Keratinocyte (primary cell): ENCODE data around the gene CHMP2B. TPM values are rescaled to one million over a fixed set of nuclear protein-coding genes. Genes with fewer than 3 reads are reported as not detected.

Experiments used
- DNase-seq: peaks from one replicate; pipeline ENCODE4 v3.0.0-alpha.2; 2011; ENCODE audit warnings: low read depth, missing footprints, low spot score
- FAIRE-seq: peaks from 2 replicates; lab custom pipeline; 2011; peaks lifted over from hg19 to GRCh38; lab: Jason Lieb, UNC
- H2AFZ ChIP-seq: 2 replicates; pipeline ENCODE4 v1.6.0; 2012; ENCODE audit warnings: low read length, control low read depth, inconsistent platforms; ENCODE audit not compliant: control insufficient read depth
- H3K27ac ChIP-seq: 2 replicates; pipeline ENCODE4 v1.5.1; 2011; ENCODE audit warnings: low read length; ENCODE audit not compliant: control insufficient read depth, insufficient read depth
- H3K27me3 ChIP-seq: 3 replicates; pipeline ENCODE4 v1.6.0; 2011; ENCODE audit warnings: low read length; ENCODE audit not compliant: control insufficient read depth, insufficient read depth; ENCODE audit errors: extremely low read depth
- H3K36me3 ChIP-seq, 2 experiments: 2 replicates in 1 of 2; 3 replicates in 1 of 2; pipeline ENCODE4 v1.5.1; 2011; ENCODE audit warnings: low read length in 2 of 2, mild to moderate bottlenecking in 1 of 2; ENCODE audit not compliant: control insufficient read depth in 2 of 2, insufficient read depth in 2 of 2; ENCODE audit errors: extremely low read depth in 1 of 2
- H3K4me1 ChIP-seq: 3 replicates; pipeline ENCODE4 v1.5.1; 2011; ENCODE audit warnings: low read length; ENCODE audit not compliant: control insufficient read depth, insufficient read depth; ENCODE audit errors: extremely low read depth
- H3K4me2 ChIP-seq: 3 replicates; pipeline ENCODE4 v1.6.0; 2011; ENCODE audit warnings: low read depth, low read length; ENCODE audit not compliant: control insufficient read depth, insufficient read depth; ENCODE audit errors: extremely low read depth
- H3K4me3 ChIP-seq, 3 experiments: fragments of 200-600 bp in 1 of 3; sonication (generic) in 1 of 3; 2 replicates in 2 of 3; 3 replicates in 1 of 3; pipeline ENCODE4 v1.5.1; 2011 to 2016; ENCODE audit warnings: low read length in 3 of 3, mild to moderate bottlenecking in 3 of 3, control low read depth in 2 of 3, inconsistent platforms in 1 of 3, low read depth in 1 of 3, mixed read lengths in 1 of 3, mixed run types in 1 of 3, moderate library complexity in 1 of 3; ENCODE audit not compliant: control insufficient read depth in 2 of 3, insufficient read depth in 2 of 3; ENCODE audit errors: extremely low read depth in 1 of 3
- H3K79me2 ChIP-seq: 2 replicates; pipeline ENCODE4 v1.6.0; 2012; ENCODE audit warnings: low read length; ENCODE audit not compliant: control insufficient read depth, insufficient read depth
- H3K9ac ChIP-seq: 3 replicates; pipeline ENCODE4 v1.6.0; 2011; ENCODE audit warnings: low read length; ENCODE audit not compliant: control insufficient read depth, insufficient read depth; ENCODE audit errors: extremely low read depth
- H3K9me1 ChIP-seq: 3 replicates; pipeline ENCODE4 v1.6.0; 2011; ENCODE audit warnings: low read length; ENCODE audit not compliant: control insufficient read depth, insufficient read depth; ENCODE audit errors: extremely low read depth
- H3K9me3 ChIP-seq: 2 replicates; pipeline ENCODE4 v1.5.1; 2012; ENCODE audit warnings: low read depth, low read length; ENCODE audit not compliant: control insufficient read depth
- H4K20me1 ChIP-seq: 3 replicates; pipeline ENCODE4 v1.6.0; 2011; ENCODE audit warnings: low read length; ENCODE audit not compliant: control insufficient read depth, insufficient read depth; ENCODE audit errors: extremely low read depth
- EZH2 ChIP-seq: IDR thresholded peaks from one replicate; pipeline ENCODE4 v1.6.1; 2012; ENCODE audit warnings: inconsistent platforms, mild to moderate bottlenecking, low read length, moderate library complexity
- dilution Hi-C: fragments of 300-500 bp; cut with MboI; formaldehyde crosslinking; loops from one replicate; pipeline ENCODE4 v1.7.0; 2020; ENCODE audit warnings: low sequenced_read_pairs; ENCODE audit not compliant: extremely low pct_ligation_motif_present
- polyA plus RNA-seq, 5 experiments: library from polyadenylated mRNA; depleted of rRNA in 3 of 5; stranded (reverse) in 3 of 5; stranded (forward) in 1 of 5; unstranded in 1 of 5; fragments of >200 nt; gene quantifications; 1 replicate in 1 of 5; 2 replicates in 3 of 5; 3 replicates in 1 of 5; pipeline versions ENCODE4 v1.2.1 to v1.2.3, GENCODE V29; 2011 to 2012; ENCODE audit warnings: missing spikeins in 2 of 5, low read depth in 1 of 5, low replicate concordance in 1 of 5
- TF ChIP-seq, protein P1 (sequence below), 3 experiments: IDR thresholded peaks in 1 of 3; conservative IDR thresholded peaks in 1 of 3; optimal IDR thresholded peaks in 1 of 3; 2 replicates in 2 of 3; 3 replicates in 1 of 3; pipeline versions ENCODE3 to v1.5.1; 2011; ENCODE audit warnings: low read length in 3 of 3, mild to moderate bottlenecking in 3 of 3, moderate library complexity in 2 of 3, control low read depth in 1 of 3, inconsistent platforms in 1 of 3; ENCODE audit not compliant: insufficient read depth in 2 of 3; ENCODE audit errors: extremely low read depth in 1 of 3

CHMP2B gene
- polyA plus RNA-seq, 1 donor (not counting 4 experiments of a cell fraction or from before 2014, with no cell fraction given) = 38.2 TPM

DNA sequence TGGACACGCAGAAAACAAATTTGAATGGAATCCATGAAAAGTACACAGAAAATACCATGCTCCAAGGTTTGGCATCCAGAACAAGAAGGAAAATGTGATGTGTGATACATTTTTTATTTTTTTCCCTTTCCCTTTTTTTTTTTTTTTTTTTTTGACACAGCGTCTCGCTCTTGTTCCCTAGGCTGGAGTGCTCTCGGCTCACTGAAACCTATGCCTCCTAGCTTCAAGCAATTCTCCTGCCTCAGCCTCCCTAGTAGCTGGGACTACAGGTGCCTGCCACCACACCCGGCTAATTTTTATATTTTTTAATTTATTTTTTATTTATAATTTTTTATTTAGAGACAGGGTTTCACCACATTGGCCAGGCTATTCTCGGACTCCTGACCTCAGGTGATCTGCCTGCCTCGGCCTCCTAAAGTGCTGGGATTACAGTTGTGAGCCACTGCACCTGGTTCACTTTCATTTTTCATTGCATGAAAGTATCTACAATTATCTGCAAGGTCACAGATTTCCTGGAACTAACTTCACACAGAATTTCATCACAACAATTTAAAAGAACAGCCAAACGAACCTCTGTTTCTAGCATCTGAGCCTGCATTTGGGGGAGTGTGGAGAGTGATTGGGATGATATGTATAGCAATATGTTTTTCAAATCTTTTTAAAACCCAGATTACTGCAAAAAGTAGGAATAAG, 41.0 kb downstream of the CHMP2B start:
- dilution Hi-C loops = no loop called here
- Histone ChIP-seq H2AFZ (no peak overlapping the region), H3K27ac (no peak overlapping the region), H3K36me3 (no peaks in the 10 kb centered on the region), H3K79me2 (no peaks in the 10 kb centered on the region), H3K4me2 (no peak overlapping the region), H3K9ac (no peak overlapping the region), H3K27me3 (no peaks in the 10 kb centered on the region), H3K9me3 (no peaks in the 10 kb centered on the region), H3K4me3 (no peak overlapping the region), H4K20me1 (no peaks in the 10 kb centered on the region), H3K9me1 (no peaks in the 10 kb centered on the region), H3K4me1 (no peaks in the 10 kb centered on the region)
- no peak for DNase-seq
- no peak for FAIRE-seq
- no peak for TF ChIP-seq EZH2
- TF ChIP-seq, protein P1, sequence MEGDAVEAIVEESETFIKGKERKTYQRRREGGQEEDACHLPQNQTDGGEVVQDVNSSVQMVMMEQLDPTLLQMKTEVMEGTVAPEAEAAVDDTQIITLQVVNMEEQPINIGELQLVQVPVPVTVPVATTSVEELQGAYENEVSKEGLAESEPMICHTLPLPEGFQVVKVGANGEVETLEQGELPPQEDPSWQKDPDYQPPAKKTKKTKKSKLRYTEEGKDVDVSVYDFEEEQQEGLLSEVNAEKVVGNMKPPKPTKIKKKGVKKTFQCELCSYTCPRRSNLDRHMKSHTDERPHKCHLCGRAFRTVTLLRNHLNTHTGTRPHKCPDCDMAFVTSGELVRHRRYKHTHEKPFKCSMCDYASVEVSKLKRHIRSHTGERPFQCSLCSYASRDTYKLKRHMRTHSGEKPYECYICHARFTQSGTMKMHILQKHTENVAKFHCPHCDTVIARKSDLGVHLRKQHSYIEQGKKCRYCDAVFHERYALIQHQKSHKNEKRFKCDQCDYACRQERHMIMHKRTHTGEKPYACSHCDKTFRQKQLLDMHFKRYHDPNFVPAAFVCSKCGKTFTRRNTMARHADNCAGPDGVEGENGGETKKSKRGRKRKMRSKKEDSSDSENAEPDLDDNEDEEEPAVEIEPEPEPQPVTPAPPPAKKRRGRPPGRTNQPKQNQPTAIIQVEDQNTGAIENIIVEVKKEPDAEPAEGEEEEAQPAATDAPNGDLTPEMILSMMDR (optimal IDR thresholded peaks at IDR 0.05 in 1 of 3, IDR thresholded peaks at IDR 0.05 in 1 of 3, conservative IDR thresholded peaks at IDR 0.05 in 1 of 3; ENCODE audit: extremely low read depth in 1 of 3, insufficient read depth in 2 of 3, low read length in 3 of 3) = no peak

DNA sequence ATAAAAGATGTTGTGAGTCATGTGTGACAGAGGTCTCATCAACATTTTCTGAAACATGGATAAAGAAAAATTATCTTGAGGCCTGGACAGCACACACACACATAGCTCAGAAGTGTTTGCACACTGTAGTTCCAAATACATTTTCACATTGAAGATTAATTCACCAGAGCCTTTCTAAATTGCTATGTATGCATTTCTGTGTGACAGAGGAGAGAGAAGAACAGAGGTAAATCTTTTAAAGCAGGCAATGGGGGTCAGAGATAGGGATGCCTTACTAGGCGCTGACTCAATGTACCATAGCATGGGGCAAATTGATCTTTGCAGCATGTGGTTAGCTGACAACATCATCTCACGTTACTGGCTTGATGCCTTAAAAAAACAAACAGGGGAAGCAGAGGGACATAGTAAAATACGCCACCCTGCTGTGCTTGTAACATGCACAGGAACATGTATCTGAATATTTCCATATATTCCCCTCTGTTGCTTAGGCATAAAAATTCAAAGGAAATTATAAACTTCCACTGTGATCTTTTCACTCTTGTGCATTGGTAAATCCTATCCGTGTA, 41.6 kb downstream of the CHMP2B start:
- Histone ChIP-seq H3K79me2 (no peaks in the 10 kb centered on the region), H3K36me3 (no peaks in the 10 kb centered on the region), H3K9ac (no peak overlapping the region), H3K9me3 (no peaks in the 10 kb centered on the region), H3K27ac (no peak overlapping the region), H3K9me1 (no peaks in the 10 kb centered on the region), H3K27me3 (no peaks in the 10 kb centered on the region), H4K20me1 (no peaks in the 10 kb centered on the region), H2AFZ (no peak overlapping the region), H3K4me3 (no peak overlapping the region), H3K4me2 (no peak overlapping the region), H3K4me1 (no peaks in the 10 kb centered on the region)
- DNase-seq (no peak), FAIRE-seq (no peak)
- TF ChIP-seq EZH2 = no peak
- TF ChIP-seq, protein P1 (optimal IDR thresholded peaks at IDR 0.05 in 1 of 3, IDR thresholded peaks at IDR 0.05 in 1 of 3, conservative IDR thresholded peaks at IDR 0.05 in 1 of 3; ENCODE audit: extremely low read depth in 1 of 3, insufficient read depth in 2 of 3, low read length in 3 of 3) = no peak
- dilution Hi-C loops = no loop called here
